Skin epidermis (tissue), 12 donors: ENCODE measurements around the gene WTIP.

Experiments
- H3K27ac ChIP-seq, 21 experiments: fragments of 200-600 bp; sonication (generic) in 11 of 21; one replicate each; pipeline ENCODE4 v1.5.0; 2020; ENCODE audit warnings: mild to moderate bottlenecking in 3 of 21, inconsistent platforms in 2 of 21, moderate library complexity in 2 of 21
- H3K4me3 ChIP-seq, 7 experiments: fragments of 200-600 bp; sonication (generic) in 2 of 7; one replicate each; pipeline ENCODE4 v1.5.0; 2020; ENCODE audit warnings: inconsistent platforms in 2 of 7, mild to moderate bottlenecking in 2 of 7, moderate library complexity in 1 of 7

Gene WTIP

DNA sequence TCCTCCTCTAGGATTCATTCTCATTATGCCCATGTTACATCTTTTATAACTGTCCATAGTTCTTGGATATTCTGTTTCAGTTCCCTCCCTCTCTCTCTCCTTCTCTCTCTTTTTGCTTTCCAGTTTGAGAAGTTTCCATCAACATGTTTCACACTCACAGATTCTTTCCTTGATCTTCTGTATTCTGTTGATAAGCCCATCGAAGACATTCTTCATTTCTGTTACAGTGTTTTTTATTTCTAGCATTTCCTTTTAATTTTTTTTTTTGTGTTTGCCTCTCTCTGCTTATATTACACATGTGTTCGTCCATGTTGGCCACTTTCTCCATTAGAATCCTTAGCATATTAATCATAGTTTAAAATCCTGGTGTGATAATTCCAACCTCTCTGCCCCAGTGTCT lies 68.3 kb downstream of the WTIP start:
- Histone ChIP-seq H3K4me3 (no peak overlapping the region), H3K27ac (no peak overlapping the region)

GRCh38 chr19:34555447-34555846 lies 73.9 kb downstream of the WTIP start:
- Histone ChIP-seq H3K4me3 (no peak overlapping the region), H3K27ac (no peak overlapping the region)

DNA sequence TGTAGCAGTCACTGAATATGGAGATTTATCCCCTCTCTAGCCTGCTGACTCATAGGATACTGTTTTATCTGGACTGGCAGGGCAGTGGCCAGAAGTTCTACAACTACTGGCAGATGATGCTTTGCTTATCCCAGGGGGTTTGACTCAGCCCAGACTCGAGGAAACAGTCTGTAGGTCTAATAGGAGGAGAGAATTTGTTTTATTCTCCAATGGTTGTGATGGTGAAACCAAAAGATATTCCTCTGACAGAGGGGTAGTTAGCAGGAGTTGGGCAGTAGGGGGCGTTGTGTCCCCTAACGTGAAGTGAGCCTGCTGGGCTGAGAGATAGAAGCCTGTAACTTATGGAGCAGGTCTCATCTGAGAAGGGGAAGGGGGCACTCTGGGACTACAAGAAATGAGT lies 74.9 kb downstream of the WTIP start:
- Histone ChIP-seq H3K4me3 (no peak overlapping the region), H3K27ac (no peak overlapping the region)

GRCh38 chr19:34559045-34559444 lies 77.5 kb downstream of the WTIP start:
- H3K27ac ChIP-seq, result no peak overlapping the region

DNA sequence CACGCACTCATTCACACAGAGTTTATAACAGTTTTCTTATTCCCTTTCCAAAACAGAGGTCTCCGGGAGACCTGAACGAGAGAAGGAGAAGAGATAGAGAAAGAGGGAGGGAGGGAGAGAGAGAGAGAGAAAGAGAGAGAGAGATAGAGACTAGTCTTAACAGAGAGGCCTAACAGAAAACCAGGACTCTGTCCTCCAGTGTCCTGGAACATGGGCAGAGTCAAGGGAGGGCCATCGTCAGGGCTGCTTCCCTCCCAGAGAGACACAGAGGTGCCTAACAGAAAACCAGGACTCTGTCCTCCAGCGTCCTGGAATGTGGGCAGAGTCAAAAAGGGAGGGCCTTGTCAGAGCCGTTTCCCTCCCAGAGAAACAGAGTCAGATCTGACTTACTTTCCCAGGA lies 78.7 kb downstream of the WTIP start:
- Histone ChIP-seq H3K27ac (no peak overlapping the region), H3K4me3 (no peak overlapping the region)

More at GRCh38 chr19:34559045-34559444, 77.5 kb downstream of the WTIP start:
- H3K4me3 ChIP-seq, result no peak overlapping the region
